Naive thymus-derived CD8-positive, alpha-beta T cell (primary cell): ENCODE measurements around the gene SCIN. TPM values are rescaled to one million over a fixed set of nuclear protein-coding genes. Genes with fewer than 3 reads are reported as not detected.

Experiments used
- ATAC-seq, 2 donors: fragments of 150-1000 bp; cut with Tn5 transposase in 1 of 2; sonication (Bioruptor Pico), chemical (Tn5 transposase) in 1 of 2; 1 replicate in 1 of 2; 2 replicates in 1 of 2; pipeline ENCODE4 v1.10.0; 2021; ENCODE audit warnings: mild to moderate bottlenecking in 2 of 2, moderate library complexity in 2 of 2
- POLR2A ChIA-PET: fragments of 350-600 bp; sonication (Branson Sonifier 250); formaldehyde crosslinking; loops from one replicate; lab custom pipeline; 2021; ENCODE audit warnings: antibody characterized with exemption; lab: Charles Lee
- DNase-seq, 10 donors: peaks; one replicate each; pipeline versions ENCODE4 v3.0.0 to v3.0.0-alpha.2; 2020 to 2022
- H3K27ac Mint-ChIP-seq, 10 donors: one replicate each; pipeline ENCODE4 v1.8.0; 2020 to 2022; ENCODE audit warnings: mild to moderate bottlenecking in 10 of 10, mixed read lengths in 10 of 10, moderate library complexity in 4 of 10, inconsistent platforms in 1 of 10
- H3K27me3 Mint-ChIP-seq, 5 donors: one replicate each; pipeline ENCODE4 v1.8.0; 2021 to 2022; ENCODE audit warnings: mixed read lengths in 5 of 5
- H3K36me3 Mint-ChIP-seq, 3 donors: one replicate each; pipeline ENCODE4 v1.8.0; 2020 to 2022; ENCODE audit warnings: mixed read lengths in 3 of 3, mild to moderate bottlenecking in 2 of 3, inconsistent platforms in 1 of 3
- H3K4me1 Mint-ChIP-seq, 4 donors: one replicate each; pipeline ENCODE4 v1.8.0; 2021 to 2022; ENCODE audit warnings: mixed read lengths in 4 of 4
- H3K4me3 Mint-ChIP-seq, 10 donors: one replicate each; pipeline ENCODE4 v1.8.0; 2020 to 2022; ENCODE audit warnings: mild to moderate bottlenecking in 10 of 10, mixed read lengths in 10 of 10, moderate library complexity in 6 of 10, inconsistent platforms in 1 of 10
- H3K9me3 Mint-ChIP-seq, 9 donors: one replicate each; pipeline ENCODE4 v1.8.0; 2020 to 2022; ENCODE audit warnings: mixed read lengths in 9 of 9, mild to moderate bottlenecking in 3 of 9, inconsistent platforms in 1 of 9, moderate library complexity in 1 of 9
- polyA plus RNA-seq, 3 donors: library from polyadenylated mRNA; unstranded; fragments of 300-500 nt; fragmentation: Illumina TruSeq; gene quantifications; one replicate each; pipeline ENCODE4 v1.2.3, GENCODE V29; 2021
- total RNA-seq, 8 experiments: library from RNA in 2 of 8; stranded (reverse) in 2 of 8; gene quantifications; one replicate each; pipeline ENCODE4 v1.2.3 and lab custom pipeline; 2021 to 2026

The SCIN gene
- total and polyA plus RNA-seq, 5 experiments from 2014 or later: 0.10 to 0.41 (median 0.38) TPM; not detected in 2

DNA sequence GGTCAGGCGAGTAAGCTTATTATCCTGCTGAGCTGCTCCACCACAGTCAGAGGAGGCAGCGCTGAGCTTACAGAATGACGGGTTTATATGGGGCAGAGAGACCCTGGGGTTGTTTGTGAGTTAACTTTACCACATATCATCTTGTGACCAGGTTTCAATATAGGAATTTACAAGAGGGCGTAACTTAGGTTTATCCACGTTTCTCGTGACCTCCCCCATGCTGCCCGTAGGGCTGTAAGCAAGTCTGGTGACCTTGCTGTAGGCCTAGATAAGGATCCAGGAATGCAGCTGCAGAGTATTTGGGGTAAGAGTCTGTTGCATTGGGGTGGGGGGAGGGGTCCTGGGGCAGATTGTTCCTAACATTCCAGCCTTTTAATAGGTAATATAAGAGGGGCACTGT lies 24.6 kb downstream of the SCIN start:
- POLR2A ChIA-PET: no interaction called here
- no peak for DNase-seq
- no peak for ATAC-seq
- Mint-ChIP-seq H3K27ac (no peak overlapping the region), H3K27me3 (peaks cover 0 to 13% (median 0%) of the 10 kb centered on the region in 5 donors), H3K4me1 (no peaks in the 10 kb centered on the region), H3K4me3 (no peak overlapping the region), H3K36me3 (no peaks in the 10 kb centered on the region), H3K9me3 (peaks cover 0 to 11% (median 0%) of the 10 kb centered on the region in 9 donors)

- POLR2A ChIA-PET: no interaction called here
- no peak for ATAC-seq
These were observed 25.8 kb downstream of the SCIN start for GRCh38 chr7:12596225-12596790.

GRCh38 chr7:12601302-12601869 lies 30.9 kb downstream of the SCIN start:
- POLR2A ChIA-PET: no interaction called here

More at GRCh38 chr7:12596225-12596790, 25.8 kb downstream of the SCIN start:
- no peaks in the 10 kb centered on the region for H3K36me3 Mint-ChIP-seq
- DNase-seq: no peak
- H3K27me3 Mint-ChIP-seq: peaks cover 0 to 13% (median 0%) of the 10 kb centered on the region in 5 donors
- no peak overlapping the region for H3K27ac Mint-ChIP-seq
- H3K9me3 Mint-ChIP-seq: peaks cover 0 to 17% (median 2%) of the 10 kb centered on the region in 9 donors
- no peaks in the 10 kb centered on the region for H3K4me1 Mint-ChIP-seq
- H3K4me3 Mint-ChIP-seq: no peak overlapping the region

GRCh38 chr7:12607134-12607533 lies 36.6 kb downstream of the SCIN start:
- DNase-seq (no peak), ATAC-seq (no peak)
- Mint-ChIP-seq H3K36me3 (peaks cover 0 to 7% (median 2%) of the 10 kb centered on the region in 3 donors), H3K9me3 (peaks cover 3 to 14% (median 8%) of the 10 kb centered on the region in 9 donors), H3K4me1 (no peaks in the 10 kb centered on the region), H3K4me3 (no peak overlapping the region), H3K27ac (no peak overlapping the region), H3K27me3 (peaks cover 1 to 4% (median 2%) of the 10 kb centered on the region in 5 donors)
- POLR2A ChIA-PET: no interaction called here

More at GRCh38 chr7:12601302-12601869, 30.9 kb downstream of the SCIN start:
- peaks cover 0 to 3% (median 0%) of the 10 kb centered on the region in 5 donors for H3K27me3 Mint-ChIP-seq
- H3K9me3 Mint-ChIP-seq: peaks cover 10 to 27% (median 16%) of the 10 kb centered on the region in 9 donors
- ATAC-seq (no peak), DNase-seq (no peak)
- no peak overlapping the region for H3K27ac Mint-ChIP-seq
- H3K4me3 Mint-ChIP-seq: no peak overlapping the region
- H3K36me3 Mint-ChIP-seq: peaks cover 0 to 14% (median 2%) of the 10 kb centered on the region in 3 donors
- no peaks in the 10 kb centered on the region for H3K4me1 Mint-ChIP-seq

- Mint-ChIP-seq H3K9me3 (peaks cover 0 to 2% (median 0%) of the 10 kb centered on the region in 9 donors), H3K36me3 (no peaks in the 10 kb centered on the region), H3K27me3 (peaks cover under 1 to 11% (median 2%) of the 10 kb centered on the region in 5 donors), H3K4me1 (no peaks in the 10 kb centered on the region), H3K27ac (no peak overlapping the region), H3K4me3 (no peak overlapping the region)
- POLR2A ChIA-PET: no interaction called here
- DNase-seq (no peak), ATAC-seq (no peak)
These were observed 39.0 kb downstream of the SCIN start for GRCh38 chr7:12609561-12609960.

DNA sequence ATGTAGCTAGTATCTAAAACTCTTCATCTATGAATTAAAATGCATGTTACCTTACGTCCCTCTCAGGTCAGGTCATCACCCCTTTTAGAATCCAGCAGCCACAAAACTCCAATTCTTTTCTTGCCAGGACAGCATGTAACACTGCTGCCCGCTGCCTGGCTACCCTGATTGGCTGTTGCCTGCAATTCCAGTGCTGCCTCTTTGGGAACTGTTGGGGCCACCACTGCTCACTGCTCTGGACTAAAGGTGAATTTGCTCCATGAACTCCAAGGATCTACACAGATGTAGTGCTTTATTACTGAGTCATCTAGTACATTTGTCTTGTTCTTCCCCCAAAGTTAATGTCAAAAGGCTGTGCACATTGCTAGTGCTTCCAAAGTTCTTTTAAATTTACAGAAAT lies 40.4 kb downstream of the SCIN start:
- H3K4me1 Mint-ChIP-seq: no peaks in the 10 kb centered on the region
- H3K27ac Mint-ChIP-seq: no peak overlapping the region
- H3K36me3 Mint-ChIP-seq: no peaks in the 10 kb centered on the region
- DNase-seq (no peak), ATAC-seq (no peak)
- H3K9me3 Mint-ChIP-seq: no peaks in the 10 kb centered on the region
- no peak overlapping the region for H3K4me3 Mint-ChIP-seq
- POLR2A ChIA-PET: no interaction called here
- peaks cover 0 to 11% (median 4%) of the 10 kb centered on the region in 5 donors for H3K27me3 Mint-ChIP-seq

DNA sequence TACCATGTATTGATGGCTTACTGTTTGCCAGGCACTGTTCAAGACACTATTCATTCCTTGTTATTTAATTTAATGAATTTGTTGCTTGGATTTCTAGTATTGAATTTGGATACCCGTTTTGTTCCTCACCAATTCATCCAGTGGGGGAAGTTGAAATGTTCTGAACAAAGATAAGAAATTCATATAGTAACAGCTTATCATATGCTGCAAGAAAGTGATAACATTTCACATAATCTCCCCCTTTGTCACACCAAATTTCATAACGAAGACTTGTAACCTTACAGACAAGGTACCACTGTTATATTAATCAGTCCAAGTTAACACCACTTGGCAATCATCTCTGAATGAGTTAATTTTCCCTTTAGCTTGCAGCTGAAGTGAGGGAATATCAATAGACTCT lies 42.1 kb downstream of the SCIN start:
- Mint-ChIP-seq H3K27me3 (peaks cover 0 to 11% (median 4%) of the 10 kb centered on the region in 5 donors), H3K9me3 (no peaks in the 10 kb centered on the region), H3K4me3 (no peak overlapping the region), H3K4me1 (no peaks in the 10 kb centered on the region), H3K27ac (no peak overlapping the region), H3K36me3 (no peaks in the 10 kb centered on the region)
- no peak for DNase-seq
- ATAC-seq: no peak
- POLR2A ChIA-PET: no interaction called here

DNA sequence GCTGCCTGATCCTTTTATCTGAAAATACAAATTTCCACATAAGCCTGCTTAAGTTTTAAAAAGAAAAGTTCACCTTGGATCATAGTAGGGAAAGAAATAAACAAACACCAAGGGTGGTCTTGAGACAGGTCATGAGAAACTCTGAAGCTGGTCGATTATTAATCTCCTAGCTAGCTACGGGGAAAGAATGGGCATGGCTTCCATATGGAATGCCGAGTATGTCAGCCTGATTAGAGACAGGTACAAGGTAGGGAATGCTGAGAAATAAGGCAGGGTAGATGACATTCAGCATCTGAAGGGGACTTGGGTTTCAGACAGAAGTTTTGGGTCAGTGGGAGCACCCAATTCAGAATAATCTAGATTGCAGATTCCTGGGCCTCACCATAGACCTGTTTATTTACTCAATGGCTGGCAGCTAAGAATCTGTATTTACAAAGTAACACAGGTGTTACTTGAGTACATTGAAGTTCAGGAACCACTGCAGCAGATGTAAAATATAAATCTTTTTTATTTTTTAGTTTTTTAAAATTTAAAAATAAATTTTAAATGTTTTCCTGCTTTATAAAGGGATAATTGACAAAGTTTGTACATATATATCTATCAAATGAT lies 49.0 kb downstream of the SCIN start:
- Mint-ChIP-seq H3K4me3 (no peak overlapping the region), H3K27ac (peak overlapping the region in 1 of 10 donors; percentile 2), H3K4me1 (no peaks in the 10 kb centered on the region), H3K36me3 (no peaks in the 10 kb centered on the region), H3K9me3 (no peaks in the 10 kb centered on the region), H3K27me3 (peaks cover 0 to 2% (median 0%) of the 10 kb centered on the region in 5 donors)
- ATAC-seq: no peak
- no peak for DNase-seq
- POLR2A ChIA-PET: no interaction called here

DNA sequence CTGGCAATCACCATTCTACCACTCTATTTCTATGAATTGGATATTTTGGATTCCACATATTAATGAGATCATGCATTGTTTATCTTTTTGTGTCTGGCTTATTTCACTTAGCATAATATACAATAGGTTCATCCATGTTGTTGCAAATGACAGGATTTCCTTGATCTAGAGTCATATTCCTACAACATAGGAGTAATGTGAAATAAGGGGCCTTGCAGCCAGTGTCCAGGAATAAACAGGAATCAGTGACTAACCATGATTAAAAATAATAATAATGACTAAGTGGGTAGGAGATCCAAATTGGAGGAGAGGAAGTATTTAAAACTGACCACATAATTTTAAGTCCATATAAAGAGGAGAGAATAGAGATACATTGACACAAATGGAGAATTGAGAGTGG lies 49.9 kb downstream of the SCIN start:
- Mint-ChIP-seq H3K27ac (no peak overlapping the region), H3K9me3 (no peaks in the 10 kb centered on the region), H3K36me3 (no peaks in the 10 kb centered on the region), H3K27me3 (peaks cover 0 to 1% (median 0%) of the 10 kb centered on the region in 5 donors), H3K4me1 (no peaks in the 10 kb centered on the region), H3K4me3 (no peak overlapping the region)
- DNase-seq (no peak), ATAC-seq (no peak)
- POLR2A ChIA-PET: no interaction called here

DNA sequence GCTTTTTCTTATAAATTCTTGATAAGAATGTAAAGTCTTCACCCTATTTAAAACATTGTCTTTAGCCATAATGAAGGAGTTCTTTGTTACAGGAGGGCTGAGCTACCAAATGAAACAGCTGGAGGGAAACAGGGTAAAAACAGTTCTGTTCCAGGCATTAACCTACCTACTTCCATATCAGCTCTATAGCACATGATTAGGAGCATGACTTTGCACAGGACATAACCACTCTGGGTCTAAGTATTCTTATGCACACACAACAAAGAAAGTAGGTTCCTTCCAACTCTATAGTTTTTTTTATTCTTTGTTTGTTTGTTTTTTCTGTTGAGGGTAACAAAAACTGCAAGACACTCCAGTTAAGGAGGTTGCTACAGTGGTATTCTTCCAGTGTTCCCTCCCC lies 52.7 kb downstream of the SCIN start:
- ATAC-seq (no peak), DNase-seq (no peak)
- Mint-ChIP-seq H3K27ac (no peak overlapping the region), H3K4me1 (no peaks in the 10 kb centered on the region), H3K36me3 (no peaks in the 10 kb centered on the region), H3K9me3 (no peaks in the 10 kb centered on the region), H3K27me3 (peaks cover 7 to 16% (median 14%) of the 10 kb centered on the region in 5 donors), H3K4me3 (no peak overlapping the region)
- POLR2A ChIA-PET: no interaction called here

- Mint-ChIP-seq H3K27me3 (peaks cover 7 to 18% (median 14%) of the 10 kb centered on the region in 5 donors), H3K4me3 (no peak overlapping the region), H3K9me3 (no peaks in the 10 kb centered on the region), H3K4me1 (no peaks in the 10 kb centered on the region), H3K36me3 (no peaks in the 10 kb centered on the region), H3K27ac (no peak overlapping the region)
- POLR2A ChIA-PET: no interaction called here
- no peak for DNase-seq
- ATAC-seq: no peak
These were observed 53.5 kb downstream of the SCIN start for GRCh38 chr7:12623885-12624498.

DNA sequence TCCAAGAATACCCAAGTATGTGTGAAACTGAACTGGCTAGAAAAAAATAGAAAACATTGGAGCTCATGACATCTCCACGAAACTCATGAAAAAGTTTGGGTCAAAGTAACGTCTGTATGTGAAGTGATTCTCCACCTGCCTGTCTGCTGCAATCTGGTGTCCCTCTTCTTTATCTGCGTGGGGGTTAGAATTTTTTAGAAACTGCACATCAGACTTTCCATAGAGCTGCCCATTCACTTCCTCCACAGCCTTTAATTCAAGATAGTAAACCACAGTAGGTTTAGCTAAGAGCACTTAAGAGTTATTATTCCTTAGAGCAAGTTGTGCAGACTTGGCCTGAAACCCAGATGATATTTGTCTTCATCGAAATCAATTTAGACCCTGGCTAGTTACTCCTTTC lies 55.3 kb downstream of the SCIN start:
- no peak for ATAC-seq
- H3K9me3 Mint-ChIP-seq: no peaks in the 10 kb centered on the region
- no peak overlapping the region for H3K4me3 Mint-ChIP-seq
- no peak for DNase-seq
- no peaks in the 10 kb centered on the region for H3K36me3 Mint-ChIP-seq
- no peaks in the 10 kb centered on the region for H3K4me1 Mint-ChIP-seq
- peaks cover 7 to 19% (median 14%) of the 10 kb centered on the region in 5 donors for H3K27me3 Mint-ChIP-seq
- POLR2A ChIA-PET: no interaction called here
- H3K27ac Mint-ChIP-seq: no peak overlapping the region
